HG03571 (cell line): Measurements from ENCODE around the gene ELOVL7.
"Not testable (repeated sequence)": the region's sequence is repeated elsewhere in the genome, so short reads cannot be mapped to it uniquely, and the experiment has no call there.

Source experiments
- ATAC-seq: cut with Tn5 transposase; IDR thresholded peaks from one replicate; pipeline ENCODE4 v1.9.1; 2021; ENCODE audit not compliant: unreplicated experiment

Gene ELOVL7

DNA sequence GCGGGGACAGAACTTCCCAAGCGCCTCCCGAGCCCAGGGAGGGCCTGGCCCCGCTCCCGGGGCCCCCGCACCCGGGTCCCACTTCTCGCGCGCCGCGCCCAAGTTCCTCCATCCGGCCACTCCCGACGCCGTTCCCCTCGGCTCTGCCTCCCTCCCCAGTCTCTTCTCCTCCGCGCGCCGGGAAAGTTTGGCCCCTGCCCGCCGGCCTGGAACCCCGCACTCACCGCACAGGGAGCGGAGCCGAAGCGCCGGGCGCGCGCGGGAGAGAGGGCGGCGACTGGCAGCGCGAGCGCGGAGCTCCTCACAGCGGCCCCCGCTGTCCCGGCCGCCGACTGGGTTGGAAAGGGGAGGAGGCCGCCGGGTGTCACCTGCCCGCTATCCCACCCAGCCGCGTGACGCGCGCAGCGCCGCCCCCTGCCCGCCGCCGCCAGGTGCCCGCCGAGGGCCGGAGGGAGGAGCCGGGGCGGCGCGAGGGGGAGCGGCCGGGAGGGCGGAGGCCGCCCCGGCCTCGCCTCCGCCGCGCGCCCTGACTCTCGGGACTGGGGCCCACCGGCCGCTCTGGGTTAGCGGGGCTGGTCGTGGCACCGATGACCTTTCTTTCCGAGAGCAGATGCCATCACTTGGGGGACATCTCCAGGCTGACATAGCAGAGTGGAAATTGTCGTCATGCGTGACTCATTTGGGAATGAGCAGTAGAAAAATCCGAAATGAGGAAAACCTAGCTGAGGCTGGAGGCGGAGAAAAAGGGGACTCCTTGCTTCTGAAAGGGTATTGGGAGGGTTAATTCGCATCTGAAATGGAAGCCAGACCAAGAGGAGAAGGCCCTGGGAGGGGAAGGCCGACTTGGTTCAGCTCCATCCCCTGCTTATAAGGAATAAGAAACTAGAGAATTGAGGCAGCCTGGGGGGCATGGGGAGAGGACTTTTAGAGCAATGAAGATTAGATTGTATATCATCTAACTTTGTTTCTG lies at the start of gene ELOVL7:
Gene ELOVL7 (minus strand): TSS at position 334 of the 970 bp plus-strand sequence. CDS start 56,872 bp downstream, outside the sequence.
- peak; percentile 92 for ATAC-seq

DNA sequence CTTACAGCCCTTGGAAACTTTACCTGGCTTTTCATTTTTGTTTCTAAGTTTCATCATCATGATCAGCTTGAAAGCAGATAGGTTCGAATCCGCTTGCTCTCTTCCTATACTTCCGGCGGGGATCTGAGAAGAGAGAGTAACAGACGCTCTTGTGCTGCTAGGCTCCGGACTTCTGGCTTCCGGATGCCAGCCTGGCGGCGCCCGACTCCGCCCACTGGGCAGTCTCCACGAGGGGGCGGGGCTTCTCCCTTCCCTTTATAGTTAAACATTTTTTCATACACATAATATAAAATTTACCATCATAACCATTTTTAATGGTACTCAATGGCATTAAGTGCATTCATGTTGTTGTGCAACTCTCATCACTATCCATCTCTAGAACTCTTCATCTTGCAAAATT lies 49.5 kb upstream of the ELOVL7 start:
- no peak for ATAC-seq

DNA sequence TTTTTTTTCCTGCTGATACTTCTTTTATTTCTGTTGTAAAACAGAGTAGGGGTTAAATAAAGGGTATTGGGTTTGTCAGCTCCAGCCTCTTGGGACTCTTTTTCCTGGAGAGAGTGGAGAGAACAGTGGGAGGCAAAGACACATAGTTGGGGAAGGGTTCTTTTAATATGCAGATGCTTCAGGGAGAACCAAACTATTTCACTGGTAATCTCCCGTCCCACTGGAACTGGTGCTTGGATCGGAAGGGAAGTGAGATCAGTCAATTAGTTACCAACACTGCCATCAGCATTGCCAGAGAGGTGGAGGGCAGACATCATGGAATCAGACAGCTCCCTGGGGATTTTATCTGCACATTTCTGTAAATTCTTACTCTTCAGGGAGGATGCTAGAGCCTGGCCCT lies 47.6 kb upstream of the ELOVL7 start:
- ATAC-seq, result no peak

DNA sequence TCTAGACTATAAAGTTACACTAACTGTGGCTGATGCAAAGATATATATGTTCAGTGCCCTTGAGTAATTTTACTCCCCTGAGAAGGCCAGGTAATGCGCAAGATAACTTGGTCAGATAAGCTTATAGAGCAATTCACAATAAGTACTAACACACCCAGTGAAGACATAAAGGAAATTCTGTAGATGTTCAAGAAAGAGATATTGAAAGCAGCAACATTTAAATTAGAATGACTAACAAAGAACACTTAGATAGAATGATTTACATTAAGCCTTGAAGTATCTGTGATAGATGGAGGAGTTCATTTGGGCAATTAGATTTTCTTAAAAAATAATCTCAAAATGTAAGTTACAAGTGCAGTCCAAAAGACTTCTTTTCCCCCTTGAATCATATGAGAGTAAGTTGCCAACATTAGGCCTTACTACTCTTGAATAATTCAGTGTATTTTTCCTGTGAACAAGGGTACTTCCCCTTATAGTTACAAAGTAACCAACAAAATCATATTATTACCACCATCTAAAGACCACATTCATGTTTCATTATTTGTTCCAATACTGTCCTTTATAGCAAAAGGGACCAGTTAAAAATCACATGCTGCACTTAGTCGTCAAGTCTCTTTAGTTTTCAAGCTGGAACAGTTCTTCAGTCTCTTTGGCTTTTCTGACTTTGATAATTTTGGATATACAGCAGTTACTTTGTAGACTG lies 44.4 kb upstream of the ELOVL7 start:
- no peak for ATAC-seq

DNA sequence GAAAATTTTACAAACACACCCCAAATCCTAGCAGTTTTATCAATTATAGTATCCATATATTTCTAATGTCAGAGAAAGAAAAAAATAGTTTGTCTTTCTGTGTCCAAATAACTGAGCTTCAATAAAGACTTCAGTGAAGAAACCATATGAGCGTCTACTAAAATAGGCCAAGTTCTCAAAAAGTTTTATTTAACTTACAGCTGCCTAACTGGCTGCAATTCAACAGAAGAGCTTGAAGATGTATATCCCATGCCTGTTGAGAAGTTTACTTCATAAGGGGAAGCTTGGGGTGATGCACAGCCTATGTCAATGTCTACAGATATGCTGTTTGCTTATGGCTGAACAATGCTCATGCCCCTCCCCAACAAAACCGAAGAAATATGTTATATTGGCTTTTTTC lies 43.7 kb upstream of the ELOVL7 start:
- no peak for ATAC-seq

DNA sequence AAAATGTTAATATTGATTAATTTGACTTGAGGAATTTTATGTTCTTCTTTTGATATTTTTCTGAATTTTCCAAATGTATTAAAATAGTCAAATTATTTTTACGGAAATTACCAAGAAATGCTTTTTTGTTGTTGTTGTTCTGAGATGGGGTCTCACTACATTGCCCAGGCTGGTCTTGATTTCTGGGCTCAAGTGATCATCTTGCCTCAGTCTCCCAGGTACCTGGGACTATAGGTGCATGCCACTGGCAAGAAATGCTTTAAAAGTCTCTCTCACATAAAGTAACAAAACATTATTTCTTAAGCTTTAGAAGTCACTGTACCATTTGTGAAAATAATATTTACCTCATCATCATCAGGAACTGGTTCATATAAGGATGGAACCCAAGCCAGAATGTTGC lies 43.0 kb upstream of the ELOVL7 start:
- ATAC-seq, result no peak

DNA sequence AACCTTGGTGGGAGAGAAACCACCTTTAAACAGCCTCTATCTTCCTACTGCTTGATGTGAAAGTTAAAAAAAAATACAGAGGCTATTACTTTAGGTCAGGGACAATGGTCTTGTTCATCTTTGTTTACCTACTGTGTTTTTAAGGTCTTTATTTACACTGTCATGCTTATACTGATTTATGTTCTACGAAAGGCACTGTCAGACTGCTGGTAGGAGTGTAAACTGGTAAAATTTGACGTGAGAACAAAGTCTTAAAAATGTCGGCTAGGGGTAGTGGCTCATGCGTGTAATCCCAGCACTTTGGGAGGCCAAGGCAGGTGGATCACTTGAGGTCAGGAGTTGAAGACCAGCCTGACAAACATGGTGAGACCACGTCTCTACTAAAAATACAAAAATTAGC lies 42.1 kb upstream of the ELOVL7 start:
- no peak for ATAC-seq

DNA sequence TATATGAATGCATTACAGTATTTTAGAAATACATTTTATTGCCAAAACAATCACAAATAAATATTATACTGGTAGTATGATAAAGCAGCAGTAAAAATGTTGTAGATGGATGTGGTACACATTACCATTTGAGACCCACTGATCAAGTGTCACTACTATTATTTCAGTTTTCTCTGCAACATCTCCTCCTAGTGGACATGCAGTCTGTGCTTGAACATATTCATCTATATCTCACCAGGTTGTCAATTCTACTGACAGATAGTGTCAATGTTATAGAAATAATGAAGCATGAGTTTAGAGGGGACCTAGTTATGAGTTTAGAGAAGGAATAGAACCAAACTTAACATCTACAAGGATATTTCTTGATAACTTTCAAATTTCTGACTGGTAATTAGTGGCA lies 39.2 kb upstream of the ELOVL7 start:
- ATAC-seq, result no peak

DNA sequence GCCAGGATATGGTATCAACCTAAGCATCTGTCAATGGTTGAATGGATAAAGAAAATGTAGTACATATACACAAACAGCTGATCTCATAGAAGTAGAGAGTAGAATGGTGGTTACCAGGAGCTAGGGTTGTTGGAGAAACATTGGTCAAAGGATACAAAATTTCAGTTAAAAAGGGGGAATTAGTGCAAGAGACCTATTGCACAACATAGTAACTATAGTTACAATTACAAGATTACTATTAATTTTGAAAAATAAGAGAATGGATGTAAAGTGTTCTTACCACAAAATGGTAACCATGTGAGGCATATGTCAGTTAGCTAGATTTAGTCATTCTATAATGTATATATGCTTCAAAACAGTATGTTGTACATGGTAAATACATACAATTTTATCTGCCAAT lies 28.8 kb upstream of the ELOVL7 start:
- no peak for ATAC-seq

DNA sequence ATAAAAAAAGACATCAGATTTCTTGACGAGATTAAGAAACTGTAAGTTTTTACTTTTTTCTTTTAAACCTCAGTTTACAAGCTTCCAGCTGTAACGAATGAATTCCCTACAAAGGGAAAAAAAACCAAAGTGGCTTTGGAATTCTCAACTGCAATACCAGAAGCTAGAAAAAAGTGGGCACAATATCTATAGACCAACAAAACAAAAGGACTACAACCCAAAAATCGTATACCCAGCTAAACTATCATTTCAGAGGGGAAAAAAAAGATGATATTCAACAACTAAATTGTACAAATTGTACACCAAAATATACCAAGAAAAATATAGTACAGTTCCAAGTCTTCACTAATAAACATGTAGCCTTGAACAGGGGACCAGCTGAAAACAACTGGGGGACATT lies 26.8 kb upstream of the ELOVL7 start:
- ATAC-seq, result no peak

DNA sequence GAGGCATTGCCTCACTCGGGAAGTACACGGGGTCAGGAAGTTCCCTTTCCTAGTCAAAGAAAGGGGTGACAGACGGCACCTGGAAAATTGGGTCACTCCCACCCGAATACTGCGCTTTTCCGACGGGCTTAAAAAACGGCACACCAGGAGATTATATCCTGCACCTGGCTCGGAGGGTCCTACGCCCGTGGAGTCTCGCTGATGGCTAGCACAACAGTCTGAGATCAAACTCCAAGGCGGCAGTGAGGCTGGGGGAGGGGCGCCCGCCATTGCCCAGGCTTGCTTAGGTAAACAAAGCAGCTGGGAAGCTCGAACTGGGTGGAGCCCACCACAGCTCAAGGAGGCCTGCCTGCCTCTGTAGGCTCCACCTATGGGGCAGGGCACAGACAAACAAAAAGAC lies 16.5 kb upstream of the ELOVL7 start:
- not testable (repeated sequence) for ATAC-seq

DNA sequence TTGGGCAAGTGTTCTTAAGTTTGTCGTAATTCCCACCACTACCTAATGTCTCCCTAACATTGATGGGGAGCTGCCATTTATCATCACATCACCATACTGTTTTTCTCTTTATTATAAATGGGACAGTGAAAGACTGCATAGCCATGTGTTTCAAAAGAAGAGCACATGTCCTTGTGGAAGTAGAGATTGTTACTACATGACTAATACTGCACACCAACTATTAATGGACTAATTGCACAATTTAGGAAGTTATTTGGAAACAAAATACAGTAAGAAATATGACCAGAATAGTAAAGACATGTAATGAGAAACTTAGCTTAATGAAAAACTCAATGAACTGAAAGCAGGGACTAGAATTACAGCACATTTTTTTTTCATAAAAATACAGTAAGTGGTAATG lies 12.0 kb upstream of the ELOVL7 start:
- ATAC-seq, result no peak

DNA sequence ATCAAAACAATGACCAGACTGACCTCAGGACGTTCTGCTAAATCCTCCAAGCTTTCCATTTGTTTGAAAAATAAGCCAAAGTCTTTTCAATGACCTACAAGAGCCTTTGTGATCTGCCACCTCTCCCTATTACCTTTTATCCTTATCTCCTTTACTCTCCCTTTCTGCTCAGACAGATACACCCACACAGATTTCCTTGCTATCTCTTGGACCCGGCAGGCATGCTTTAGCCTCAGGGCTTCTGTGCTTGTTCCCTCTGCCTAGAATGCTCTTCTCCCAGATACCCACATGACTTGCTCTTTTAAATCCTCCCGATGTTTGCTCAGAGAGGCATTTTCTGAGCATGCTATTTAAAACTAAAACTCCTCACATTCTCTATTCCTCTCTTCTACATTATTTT lies 8.9 kb upstream of the ELOVL7 start:
- no peak for ATAC-seq

DNA sequence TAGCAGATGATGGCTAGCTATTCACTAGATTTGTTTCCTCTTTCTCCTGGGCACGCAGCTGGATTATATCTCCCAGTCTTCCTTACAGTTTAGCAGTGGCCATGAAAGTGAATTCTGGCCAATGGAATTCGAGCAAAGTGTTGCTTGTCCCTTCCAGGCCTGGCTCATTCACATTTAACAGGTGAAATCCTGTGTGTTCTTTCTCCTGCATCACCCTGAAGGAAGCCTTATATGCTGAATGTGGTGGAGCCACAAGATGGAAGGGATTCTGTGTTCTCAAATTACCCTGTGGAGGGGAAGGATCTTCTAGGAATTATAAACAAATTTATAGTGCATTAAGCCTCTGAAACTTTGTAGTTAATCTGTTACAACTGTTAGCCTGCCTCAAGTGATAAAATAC lies 8.2 kb upstream of the ELOVL7 start:
- ATAC-seq, result no peak

DNA sequence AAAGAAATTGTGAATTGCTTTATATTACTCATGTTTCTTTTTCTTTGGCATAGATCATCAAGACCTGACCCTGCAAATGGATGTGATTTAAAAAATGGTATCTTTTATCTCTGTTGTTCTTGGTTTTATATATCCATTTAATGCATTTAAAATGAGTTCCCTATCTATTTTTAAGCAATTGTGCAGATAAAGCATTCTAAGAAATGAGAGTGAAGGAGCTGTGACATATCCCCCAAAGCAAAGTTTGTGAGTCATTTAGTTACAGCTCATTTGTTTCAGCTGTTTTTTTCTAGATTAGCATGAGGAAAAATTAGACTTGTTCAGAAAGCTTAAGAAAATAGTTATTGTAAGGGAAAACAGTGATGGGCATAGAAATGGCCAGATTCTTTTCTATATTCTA lies 7.6 kb upstream of the ELOVL7 start:
- ATAC-seq, result no peak

DNA sequence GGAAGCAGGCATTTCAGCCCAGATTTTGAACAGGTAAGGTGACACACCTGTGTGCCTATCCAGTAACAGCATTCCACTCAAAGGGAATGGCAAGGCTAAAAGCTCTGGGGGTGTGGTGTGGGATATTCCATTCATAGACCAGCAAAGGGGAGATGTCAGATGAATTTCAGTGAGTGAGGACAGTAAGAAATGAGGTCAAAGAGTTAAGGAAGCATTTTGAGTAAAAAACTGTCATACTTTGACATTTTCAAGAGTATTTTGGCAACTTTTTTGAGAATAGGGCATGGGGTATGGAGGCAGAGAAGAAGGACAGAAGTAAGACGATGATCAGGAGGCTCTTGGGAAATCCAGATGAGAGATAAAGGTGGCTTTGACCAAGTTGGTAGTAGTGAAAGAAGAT lies 2.2 kb upstream of the ELOVL7 start:
- no peak for ATAC-seq

DNA sequence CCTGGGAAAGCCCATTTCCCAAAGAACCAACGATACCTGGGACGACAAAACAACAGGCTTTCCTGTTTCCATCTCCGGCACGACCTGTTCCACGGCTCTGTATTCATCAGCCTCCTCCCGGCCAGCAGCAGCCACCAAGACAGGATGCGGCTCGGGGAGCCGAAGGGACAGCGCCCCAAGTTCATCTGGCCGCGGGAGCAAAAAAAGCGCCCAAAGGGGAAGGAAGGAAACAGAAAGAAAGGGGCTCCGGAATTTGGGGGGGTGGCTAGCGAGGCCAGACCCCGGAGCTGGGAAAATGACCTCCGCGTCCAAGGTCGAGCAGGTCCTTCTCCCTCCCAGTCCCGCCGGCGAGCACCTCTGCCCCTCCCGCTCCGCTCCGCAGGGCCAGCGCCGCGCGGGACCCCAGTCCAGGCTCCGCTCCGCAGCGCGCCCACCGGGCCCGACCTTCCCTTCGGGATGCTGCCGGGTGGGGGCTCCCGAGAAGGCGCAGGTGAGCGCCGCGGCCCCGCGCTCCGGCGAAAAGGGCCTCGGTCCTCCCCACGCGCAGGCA lies 608 bp downstream of the ELOVL7 start:
- peak; percentile 18 for ATAC-seq

DNA sequence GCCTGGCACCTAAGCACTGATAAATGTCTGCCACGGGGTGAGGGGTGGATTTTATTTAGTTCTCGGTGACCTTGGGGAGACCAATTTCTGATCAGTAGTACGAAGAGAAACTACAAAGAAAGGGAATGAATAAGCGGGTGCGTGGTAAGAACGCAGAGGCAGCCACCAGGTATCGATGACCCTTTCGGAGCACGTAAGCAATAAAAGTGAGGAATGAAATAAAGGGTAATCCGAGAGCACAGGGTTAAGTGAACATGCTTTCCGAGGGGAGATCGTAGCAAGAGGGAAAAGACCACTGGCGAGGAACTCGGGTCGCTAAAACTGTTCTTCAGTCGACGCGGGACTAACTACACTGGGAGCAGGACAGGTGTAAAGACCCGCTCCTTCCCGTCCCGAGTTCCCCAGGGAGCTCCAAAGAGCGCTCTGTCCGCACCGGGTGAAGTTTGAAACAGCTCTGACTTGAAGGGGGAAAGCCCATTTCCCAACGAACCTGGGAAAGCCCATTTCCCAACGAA lies 1.1 kb downstream of the ELOVL7 start:
- no peak for ATAC-seq

DNA sequence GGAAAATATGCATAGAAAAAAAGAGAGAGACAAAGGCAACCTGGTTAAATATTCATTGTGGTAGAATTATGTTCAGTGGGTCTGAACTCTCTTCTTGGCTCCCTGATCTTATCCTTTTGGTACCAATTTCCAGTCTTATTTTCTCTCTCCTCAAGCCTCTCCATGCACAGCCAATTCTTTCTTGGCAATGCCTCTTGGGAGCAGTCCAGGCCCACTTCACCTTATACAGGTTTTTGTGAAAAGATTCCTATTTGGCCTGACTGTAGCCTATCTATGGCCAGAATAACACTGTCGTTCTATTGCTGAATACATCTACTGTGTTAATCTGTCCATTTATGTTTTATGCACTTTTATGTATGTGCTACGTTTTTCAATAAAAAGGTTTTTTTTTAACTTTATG lies 2.7 kb downstream of the ELOVL7 start:
- ATAC-seq, result no peak

DNA sequence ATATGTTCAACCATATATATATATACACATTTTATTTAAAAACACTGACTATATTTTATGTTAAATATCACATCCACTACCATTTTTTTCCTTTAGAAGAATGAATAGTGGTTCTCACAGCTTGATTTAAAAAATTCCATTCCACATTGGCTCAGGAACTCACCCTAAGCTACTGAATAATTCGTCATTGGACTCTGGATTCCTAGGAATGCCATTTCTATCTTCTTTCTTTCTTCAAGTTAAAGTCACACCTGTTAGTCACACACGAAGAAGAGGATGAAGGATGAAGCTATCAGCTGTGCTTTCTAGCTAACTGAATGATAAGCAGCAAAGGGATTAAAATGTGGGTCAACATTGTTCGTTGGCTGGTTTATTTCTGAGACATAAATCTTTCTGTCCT lies 7.9 kb downstream of the ELOVL7 start:
- ATAC-seq, result no peak

DNA sequence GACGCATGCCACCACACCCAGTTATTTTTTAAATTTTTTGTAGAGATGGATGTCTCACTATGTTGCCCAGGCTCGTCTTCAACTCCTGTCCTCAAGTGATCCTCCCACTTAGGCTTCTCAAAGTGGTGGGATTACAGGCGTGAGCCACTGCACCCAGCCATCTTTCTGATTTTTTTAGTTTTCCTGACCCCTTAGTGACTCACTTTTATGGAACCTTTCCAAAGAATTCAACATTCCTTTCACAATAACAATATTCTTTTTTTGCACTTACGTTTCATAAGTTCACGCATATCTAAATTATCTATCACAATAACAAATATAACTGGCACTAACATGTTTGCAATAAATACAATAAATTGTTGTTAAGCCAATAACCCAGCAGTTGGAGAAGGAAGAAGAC lies 8.5 kb downstream of the ELOVL7 start:
- no peak for ATAC-seq

DNA sequence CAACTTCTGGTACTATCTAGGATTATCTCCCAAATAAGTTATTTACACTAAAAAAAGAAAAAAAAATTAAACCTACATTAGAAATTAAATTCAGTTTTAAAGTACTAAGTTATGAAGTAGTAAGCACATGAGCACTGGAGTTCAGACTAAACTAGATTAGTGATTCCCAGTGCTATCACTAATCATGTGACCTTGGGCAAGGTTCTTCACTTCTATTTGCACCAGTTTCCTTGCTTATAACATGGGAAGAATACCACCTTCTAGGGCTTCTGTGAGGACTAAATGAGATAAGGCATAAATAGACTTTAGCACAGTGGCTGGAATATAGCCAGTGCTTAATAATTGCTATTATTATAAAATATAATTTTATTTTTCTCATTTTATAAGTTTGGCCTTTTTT lies 10.5 kb downstream of the ELOVL7 start:
- no peak for ATAC-seq
